NOMO-1 treated with dmso at 0.1 percent for 144 hours (cell line): ENCODE measurements around the gene BANF2.

Experiments used
- DNase-seq: peaks from one replicate; lab custom pipeline; 2025; ENCODE audit not compliant: unreplicated experiment; lab: John Stamatoyannopoulos, UW

The BANF2 gene

DNA sequence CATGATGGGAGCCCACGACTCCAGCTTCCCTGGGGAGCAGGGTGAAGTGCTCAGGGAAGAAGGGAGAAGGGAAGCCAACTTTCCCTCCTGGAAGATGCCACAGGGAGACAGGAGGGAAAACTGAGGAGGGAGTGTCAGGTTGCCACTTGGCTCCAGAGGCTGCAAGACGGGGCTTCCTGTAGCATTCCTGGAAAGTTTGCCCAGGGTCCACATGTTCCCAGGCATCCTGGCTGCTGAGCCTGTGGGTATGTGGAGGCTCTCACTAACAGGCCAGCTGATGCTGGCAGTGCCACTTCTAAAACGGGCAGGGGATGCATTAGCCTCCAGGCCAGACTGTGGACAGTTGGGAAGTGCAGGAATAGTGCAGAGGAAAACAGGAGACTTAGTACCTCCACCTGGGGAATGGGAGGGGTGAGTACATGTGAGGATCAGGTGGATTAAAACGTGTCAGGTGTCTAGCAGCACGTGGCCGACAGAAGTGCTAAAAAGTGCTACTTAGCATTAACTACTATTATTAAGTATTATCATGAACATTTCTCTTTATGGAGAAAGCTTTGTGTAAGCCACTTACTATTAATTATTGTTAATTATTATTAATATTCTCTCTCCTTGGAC is 33.2 kb downstream of the BANF2 start:
- no peak for DNase-seq

DNA sequence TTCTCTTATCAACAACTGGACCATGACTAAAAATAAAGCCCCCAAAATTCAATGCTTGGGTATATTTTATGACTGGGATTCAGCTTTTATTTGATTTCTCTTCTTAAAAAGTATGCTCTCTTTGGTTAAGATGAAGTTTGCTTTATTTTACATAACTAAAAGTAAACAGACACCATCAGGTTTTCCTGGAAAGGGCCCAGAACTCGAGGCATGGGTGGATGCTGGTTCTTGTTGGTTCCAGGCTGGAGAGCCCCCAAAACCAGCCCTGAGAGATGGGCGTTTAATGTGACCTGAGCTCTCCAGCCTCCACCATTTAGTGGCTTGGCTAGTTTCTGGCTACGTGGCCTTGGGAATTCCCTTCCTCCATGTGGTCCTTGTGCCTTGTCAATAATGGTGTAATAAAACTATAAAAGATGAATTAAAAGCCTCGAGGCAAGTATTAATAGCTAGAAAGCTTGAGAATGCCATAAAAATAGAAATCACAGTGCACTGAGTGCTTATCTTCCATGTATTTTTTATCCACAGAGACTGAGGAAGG is 34.1 kb downstream of the BANF2 start:
- DNase-seq, result no peak

DNA sequence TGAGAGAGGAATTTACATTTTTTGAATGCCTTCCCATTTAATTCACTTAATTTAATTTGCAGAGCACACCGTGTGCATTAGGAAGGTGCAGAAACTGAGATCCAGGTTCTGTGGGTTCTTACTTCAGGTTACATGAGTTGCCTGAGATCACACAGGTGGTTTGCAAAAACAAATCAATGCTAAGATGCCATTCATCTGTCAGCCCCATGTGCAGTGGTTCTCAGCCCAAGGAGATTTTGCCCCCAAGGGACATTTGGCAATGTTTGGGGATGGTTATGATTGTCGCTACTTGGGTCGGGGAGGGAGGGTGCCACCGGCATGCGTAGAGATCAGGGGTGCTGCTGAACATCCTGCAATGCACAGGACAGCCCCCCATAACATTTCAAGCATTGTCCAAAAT is 34.6 kb downstream of the BANF2 start:
- no peak for DNase-seq

DNA sequence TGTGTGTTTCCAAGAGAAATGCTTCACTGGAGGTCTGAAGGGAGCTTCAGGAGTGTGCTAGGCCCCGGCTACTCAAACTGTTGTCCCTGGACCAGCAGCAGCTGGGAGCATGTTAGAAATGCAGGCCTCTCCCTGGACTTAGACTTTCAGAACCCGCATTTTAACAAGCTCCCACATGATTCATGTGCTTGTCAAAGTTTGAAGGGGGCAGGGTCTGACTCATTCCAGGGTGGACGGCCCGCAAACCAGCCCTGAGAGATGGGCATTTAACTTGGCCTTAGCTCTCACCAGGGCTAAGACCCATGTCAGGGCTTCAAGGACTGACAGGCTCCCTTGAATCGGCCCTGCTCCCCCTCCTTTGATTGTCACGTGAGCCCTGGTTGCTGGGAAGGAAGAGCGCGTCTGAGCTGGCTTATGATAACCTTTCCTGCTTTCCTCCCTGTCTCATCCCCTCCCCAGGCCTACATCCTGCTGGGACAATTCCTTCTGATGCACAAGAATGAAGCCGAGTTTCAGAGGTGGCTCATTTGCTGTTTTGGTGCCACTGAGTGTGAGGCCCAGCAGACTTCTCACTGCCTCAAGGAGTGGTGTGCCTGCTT is 35.5 kb downstream of the BANF2 start:
- DNase-seq, result no peak

DNA sequence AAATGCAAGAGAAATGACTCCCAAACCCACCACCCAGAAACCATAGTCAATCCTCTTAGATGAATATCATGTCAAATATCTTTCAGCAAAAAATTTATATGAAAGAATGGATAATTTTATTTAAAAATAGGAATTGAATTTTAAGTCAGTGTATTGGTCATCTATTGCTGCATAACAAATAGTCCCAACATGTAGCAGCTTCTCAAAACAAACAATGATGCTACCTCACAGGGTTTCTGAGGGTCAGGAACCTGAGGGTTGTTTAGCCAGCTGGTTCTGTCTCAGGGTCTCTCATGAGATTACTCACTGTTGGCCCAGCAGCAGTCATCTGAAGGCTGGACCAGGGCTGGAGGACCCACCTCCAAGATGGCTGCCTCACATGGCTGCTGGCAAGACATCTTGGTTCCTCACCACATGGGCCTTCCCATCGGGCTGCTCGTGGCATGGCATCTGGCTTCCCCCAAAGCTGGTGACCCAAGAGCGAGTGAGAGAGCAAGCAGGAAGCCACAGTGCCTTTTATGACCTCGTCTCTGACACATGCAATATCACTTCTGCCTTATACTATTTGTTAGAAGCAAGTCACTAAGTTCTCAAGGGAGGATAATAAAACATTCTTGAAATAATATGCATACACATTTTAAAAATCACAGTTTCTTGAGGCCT is 36.3 kb downstream of the BANF2 start:
- DNase-seq, result no peak

DNA sequence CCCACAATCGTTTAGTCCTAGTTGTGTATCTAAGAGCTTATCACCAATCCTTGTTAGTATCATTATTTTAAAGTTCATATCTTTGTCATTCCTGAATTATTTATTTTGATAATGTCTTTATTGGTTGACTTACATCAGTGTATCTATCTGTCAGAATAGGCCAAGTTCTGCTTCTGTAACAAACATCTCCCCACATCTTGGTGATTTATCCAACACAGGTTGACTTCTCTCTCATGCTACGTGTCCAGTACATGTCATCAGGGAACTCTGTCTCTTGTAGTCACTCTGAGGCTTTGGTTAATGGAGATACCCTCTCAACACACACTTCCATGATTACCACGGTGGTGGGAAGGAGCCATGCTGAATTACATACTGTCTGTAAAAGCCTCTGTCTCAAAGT is 38.4 kb downstream of the BANF2 start:
- no peak for DNase-seq

DNA sequence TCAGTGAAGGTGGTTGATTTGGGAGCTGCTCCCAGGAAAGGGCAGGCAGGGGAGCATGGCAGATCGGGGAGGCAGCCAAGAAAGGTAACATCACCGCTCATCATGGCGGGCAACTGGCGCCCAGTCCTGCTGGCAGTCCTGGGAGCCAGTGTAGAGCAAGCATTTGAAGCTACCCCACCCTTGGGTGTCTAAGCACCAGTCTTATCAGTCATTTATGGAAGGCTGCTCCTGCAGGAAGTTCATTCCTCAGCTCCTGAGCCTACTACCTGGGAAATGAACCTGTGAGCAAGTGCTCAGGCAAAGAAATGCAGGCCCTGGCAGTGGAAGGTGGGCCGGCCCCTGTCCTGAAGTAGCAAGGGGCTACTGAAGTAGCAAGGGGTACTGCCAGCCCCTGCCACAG is 41.5 kb downstream of the BANF2 start:
- DNase-seq, result no peak

DNA sequence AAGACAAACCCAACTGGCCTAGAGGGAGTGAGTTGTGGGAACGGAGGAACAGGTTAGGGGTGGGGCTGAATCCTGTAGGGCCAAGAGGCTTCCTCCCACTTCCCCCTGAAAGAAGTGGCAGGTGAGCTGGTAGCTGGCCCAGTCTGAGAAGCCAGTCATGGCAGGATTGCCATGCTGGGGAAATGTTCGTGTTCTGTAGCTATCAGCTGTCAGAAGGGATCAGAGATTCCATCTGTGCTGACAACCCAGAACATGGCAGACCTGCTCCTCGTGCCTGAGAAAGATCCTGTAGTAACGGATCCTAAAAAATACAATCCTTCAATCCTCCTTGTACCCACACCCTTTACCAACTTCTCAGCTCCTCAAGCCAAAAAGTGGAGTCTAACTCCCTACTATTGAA is 43.0 kb downstream of the BANF2 start:
- DNase-seq, result no peak

DNA sequence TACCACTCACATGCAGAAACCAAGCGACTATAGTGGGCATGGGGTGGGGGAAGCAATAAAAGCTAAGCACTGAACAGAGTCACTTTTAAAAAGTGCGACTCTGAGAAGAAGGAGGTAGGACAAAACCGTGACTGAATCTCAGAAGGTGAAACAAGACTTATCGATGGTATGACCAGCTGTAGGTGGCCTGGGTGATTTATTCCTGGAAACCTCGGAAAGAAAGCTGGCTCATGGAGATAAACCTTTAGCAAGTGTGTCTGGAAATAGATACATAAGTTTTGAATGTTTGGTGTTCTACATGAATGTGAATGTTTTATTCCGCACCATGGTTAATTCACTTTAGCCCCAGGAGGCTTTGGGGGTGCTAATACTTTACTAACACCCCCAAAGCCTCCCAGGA is 43.9 kb downstream of the BANF2 start:
- DNase-seq, result no peak

DNA sequence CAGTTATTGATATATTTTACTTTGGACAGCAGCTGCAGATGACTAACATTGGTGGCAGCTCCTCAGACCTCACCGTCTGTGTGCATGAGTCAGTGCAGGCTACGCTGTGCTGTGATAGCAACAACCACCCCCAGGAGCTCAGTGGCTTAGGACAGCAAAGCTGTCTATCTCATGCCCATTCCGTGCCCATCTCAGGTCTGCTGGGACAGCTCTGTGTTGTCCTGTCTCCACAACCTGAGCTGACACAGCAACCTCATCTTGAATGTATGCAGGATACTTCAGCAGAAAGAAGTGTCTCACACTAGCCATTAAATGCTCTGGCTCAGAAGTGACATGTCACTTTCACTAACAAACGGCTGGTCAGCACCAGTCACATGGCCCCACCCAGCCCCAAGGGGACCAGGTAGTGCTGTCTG is 47.7 kb downstream of the BANF2 start:
- DNase-seq, result no peak

DNA sequence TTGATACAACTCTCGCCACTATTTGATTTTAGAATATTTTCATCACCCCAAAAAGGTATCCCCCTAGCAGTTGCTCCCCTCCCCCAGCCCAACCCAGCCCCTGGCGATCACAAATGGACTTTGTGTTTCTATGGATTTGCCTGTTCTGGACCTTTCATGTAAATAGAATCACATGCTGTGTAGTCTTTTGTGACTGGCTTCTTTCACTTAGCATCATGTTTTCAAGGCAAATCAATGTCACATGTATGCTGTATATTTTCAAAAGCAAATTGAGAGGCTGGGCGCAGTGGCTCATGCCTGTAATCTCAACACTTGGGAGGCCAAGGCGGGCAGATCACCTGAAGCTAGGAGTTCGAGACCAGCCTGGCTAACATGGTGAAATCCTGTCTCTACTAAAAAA is 48.5 kb downstream of the BANF2 start:
- DNase-seq, result no peak

DNA sequence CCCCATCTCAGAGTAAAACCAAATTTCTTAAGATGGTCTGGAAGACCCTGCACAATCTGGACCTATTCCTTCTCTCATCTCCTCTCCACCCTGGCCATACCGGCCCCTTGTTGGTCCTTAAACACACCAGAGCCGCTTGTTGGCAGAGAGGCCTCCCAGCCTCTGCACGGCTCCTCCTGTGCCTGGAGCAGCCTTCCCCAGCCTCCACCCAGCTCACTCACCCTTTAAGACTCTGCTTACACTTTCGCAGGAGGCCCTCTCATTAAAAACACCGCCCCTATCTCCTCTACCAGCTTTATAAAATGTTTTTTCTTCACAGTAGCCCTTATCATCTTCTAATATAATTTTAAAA is 49.8 kb downstream of the BANF2 start:
- no peak for DNase-seq

DNA sequence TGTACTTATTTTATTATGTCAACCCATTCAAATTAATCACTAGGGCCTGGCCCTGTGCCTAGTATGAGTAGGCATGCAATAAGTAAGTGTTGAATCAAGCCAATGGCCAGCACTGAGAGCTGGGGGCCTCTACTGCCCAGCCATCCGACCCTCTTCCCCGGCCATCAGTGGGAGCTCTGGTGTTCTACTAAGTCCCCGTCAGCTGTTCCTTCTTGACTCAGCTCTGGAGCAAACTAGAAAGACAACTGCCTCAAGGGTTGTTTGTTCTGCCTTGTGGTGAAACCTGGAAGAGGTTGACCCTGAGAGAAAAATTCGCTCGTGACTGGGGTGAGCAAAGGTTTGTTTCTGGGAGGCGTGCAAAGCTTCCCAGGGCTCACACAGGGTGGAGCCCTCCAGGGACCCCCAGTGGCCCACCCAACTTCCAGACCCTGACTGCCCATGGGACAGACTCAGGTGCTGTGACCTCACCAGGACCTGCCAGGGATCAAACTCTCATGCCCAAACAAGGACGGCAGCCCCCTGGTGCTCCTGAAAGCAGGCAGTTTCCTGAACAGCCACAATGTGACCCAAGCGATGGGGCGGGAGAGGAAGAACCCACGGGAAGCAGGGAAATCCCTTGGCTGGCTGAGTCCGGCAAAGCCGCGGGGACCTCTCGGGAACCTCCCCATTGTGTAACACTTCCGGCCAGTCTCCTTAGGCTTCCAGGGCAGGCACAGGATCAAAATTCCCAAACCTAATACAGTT is 50.4 kb downstream of the BANF2 start:
- no peak for DNase-seq

DNA sequence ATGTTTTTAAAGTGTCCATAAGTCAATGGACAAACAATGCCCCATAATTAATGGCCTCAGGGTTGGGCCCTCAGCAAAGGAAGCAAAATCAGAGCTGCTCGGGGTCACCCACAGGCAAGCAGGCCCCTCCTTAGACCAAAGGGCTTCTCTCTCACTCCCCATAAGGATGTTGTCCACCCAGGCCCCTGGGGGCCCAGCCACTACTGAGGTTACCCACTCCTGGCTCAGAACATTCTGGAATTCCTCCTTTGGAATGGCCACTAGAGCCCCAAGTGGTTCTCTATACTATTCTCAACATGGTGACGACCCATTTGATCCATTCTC is 50.9 kb downstream of the BANF2 start:
- DNase-seq, result no peak

DNA sequence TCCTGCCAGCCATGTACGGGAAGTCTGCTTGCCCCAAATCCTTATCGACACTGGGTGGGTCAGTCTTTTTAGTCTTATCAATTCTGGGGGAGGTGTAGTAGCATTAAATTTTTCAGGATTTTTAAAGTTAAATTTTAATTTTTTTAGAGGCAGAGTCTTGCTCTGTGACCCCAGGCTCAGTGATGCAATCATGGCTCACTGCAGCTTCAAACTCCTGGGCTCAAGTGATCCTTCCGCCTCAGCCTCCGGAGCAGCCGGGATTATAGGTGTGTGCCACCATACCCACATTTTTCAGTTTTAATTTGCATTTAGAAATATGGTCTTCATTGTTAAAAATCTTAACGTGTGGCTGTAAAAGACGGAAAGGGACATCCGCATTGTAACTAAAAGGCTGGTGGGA is 51.9 kb downstream of the BANF2 start:
- no peak for DNase-seq

DNA sequence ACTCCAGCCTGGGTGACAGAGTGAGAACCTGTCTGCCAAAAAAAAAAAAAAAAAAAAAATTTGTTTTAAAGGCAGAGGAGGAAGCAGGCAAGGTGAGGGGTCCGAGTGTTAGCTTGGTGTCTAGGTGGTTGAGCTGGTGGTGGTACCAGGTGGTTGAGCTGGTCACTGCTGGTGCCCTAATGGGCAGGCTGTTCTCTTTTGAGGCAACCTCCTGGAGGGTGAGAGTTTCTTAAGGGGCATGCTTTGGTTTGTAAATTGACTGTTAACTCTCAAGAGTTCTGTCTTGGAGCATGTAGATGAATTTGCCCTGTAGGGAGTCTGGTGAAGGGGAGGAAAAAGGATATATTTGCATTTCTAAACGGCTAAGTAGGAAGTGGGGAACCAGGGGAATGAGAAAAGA is 52.7 kb downstream of the BANF2 start:
- no peak for DNase-seq

DNA sequence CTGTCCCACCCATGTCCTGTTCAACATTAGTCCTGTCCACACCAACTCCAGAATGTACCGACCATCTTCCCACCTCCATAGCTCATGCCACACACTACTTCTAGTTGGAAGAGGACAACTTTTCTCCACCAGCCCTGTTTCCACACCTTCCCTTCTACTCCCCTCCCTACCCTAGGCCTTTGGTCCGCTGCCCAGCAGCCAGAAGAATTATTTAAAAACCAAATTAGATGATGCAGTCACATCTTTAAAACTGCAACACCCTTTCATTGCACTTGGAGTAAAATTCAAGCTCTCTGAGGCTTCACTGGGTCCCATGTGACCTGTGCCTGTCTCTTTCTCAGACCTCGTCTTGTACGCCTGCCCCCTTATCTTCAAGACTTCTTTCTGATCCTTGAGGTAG is 53.8 kb downstream of the BANF2 start:
- no peak for DNase-seq

DNA sequence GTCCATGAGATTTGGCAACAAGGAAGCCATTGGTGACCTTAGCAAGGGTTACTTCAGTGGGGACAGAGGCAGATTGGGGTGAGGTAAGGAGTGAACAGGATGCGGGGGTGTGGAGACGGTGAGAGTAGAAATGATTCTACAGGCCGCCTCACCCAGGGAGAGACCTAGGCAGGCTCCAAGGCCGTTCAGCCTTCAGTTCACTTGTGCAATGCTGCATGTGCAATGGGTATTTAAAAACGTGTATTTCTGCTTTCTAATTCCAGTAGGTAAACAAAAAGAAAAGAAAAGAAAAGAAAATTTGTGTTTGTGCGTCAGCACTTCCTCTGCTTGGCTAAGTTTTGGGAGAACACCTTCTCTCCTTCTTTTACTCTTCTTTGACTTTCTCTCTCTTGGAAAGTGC is 56.8 kb downstream of the BANF2 start:
- no peak for DNase-seq

DNA sequence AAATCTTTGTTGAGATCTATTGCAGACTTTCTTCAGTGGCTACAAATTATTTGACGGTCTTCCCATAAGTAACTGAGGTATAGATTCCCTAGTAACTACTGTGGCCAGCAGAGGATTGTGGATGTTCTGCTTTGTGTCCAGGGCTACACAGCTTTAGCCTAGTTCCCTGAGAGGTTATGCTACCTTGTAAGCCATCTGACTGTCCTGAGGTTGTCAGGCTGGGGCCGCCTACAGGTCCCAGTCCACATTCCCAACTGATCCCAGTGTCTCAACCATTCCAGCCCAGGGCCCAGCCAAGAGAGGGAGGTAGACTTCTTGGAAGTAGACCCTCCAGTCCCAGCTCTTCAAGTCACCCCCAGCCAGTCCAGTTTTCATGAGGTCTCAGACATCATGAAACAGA is 57.7 kb downstream of the BANF2 start:
- no peak for DNase-seq

DNA sequence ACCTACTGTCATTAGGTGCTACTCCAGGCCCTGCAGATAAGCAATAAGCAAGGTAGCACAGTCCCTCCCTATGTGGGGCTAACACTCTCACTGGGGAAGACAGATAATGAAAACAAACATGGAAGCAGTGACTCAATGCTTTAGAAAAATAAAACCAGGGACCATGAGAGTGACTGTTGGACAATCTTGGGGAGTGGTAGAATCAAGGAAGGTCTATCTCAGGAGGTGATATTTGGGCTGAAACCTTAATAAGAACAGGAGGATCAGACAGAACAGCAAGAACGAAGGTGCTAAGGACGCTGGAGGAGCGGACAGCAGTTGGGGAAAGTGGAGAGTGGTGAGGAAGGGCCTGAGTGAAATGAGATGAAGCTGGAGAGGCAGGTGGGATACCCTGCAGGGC is 58.2 kb downstream of the BANF2 start:
- DNase-seq, result no peak

DNA sequence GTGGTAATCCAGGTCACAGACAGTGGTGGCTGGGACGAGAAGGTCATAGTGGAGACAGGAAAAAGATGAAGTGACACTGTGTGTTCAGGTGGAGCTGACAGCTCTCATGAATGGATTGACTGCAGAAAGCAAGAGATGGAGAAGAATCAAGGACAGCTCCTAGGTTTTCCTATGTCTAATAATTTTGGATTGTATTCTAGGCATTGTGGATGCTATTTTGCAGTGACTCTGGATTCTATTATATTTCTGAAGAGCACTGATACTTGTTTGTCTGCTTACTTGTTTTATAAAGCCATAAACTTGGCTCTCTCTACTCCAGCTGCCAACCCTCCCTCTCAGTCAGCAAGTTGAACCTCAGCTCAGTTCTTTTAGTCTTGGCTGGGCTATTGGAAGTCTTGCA is 58.7 kb downstream of the BANF2 start:
- no peak for DNase-seq

DNA sequence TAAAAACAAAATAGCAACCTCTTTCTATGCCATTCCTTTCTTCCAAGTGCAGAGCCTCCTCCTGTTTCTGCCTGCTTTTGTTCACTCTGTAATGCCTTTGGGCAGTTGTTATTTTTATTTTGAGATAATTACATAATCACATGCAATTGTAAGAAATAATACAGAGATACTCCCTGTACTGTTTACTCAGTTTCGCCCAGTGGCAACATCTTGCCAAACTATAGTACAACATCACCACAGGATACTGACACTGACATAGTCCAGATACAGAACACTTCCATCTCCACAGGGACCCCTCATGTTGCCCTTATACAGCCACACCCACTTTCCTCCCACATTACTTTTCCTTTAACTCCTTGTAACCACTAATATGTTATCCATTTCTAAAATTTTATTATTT is 59.7 kb downstream of the BANF2 start:
- no peak for DNase-seq
